Measurements from ENCODE around the gene HNRNPL. TPM values are rescaled to one million over a fixed set of nuclear protein-coding genes. Genes with fewer than 3 reads are reported as not detected.
"Not testable (repeated sequence)": the region's sequence is repeated elsewhere in the genome, so short reads cannot be mapped to it uniquely, and the experiment has no call there.

Gene HNRNPL
- total and polyA plus RNA-seq, 5 donors from 2014 or later: 66.3 to 503 (median 89.9) TPM

GRCh38 chr19:38792250-38793111 lies 57.3 kb downstream of the HNRNPL start:
- Histone ChIP-seq H3K27me3 (ENCODE audit: control insufficient read depth, insufficient read depth, low read length) (no peaks in the 10 kb centered on the region), H3K4me1 (ENCODE audit: control insufficient read depth, insufficient read depth, low read length, poor library complexity, severe bottlenecking) (peaks cover 8% of the 10 kb centered on the region), H3K4me3 (ENCODE audit: low read depth, low read length) (no peak overlapping the region), H3K36me3 (ENCODE audit: control insufficient read depth, insufficient read depth, low read length) (no peaks in the 10 kb centered on the region), H3K27ac (ENCODE audit: insufficient read depth, low read length, poor library complexity, severe bottlenecking) (no peak overlapping the region), H3K9me3 (ENCODE audit: control insufficient read depth in 2 of 2, low read length in 2 of 2) (no peaks in the 10 kb centered on the region)
- H3K9me3 Mint-ChIP-seq: peaks cover 0 to 2% (median 0%) of the 10 kb centered on the region in 7 donors
- DNase-seq (peak; percentile 21 to 55 (median 23)), ATAC-seq (ENCODE audit: low read depth in 2 of 2) (peak in 1 of 2 donors; percentile 21)
- H3K4me3 Mint-ChIP-seq: peak overlapping the region; percentile 61 to 76 (median 66)
- peak overlapping the region in 1 of 3 donors; percentile 77 for H3K27ac Mint-ChIP-seq
- H3K36me3 Mint-ChIP-seq: no peaks in the 10 kb centered on the region
- peaks cover 0 to 5% (median 4%) of the 10 kb centered on the region in 4 donors for H3K4me1 Mint-ChIP-seq
- H3K27me3 Mint-ChIP-seq: no peaks in the 10 kb centered on the region

- H3K4me3 Mint-ChIP-seq; H3K4me1 ChIP-seq (ENCODE audit: control insufficient read depth, insufficient read depth, low read length, poor library complexity, severe bottlenecking); H3K27me3 ChIP-seq (ENCODE audit: control insufficient read depth, insufficient read depth, low read length); H3K9me3 ChIP-seq (ENCODE audit: control insufficient read depth in 2 of 2, low read length in 2 of 2); H3K36me3 ChIP-seq (ENCODE audit: control insufficient read depth, insufficient read depth, low read length); H3K27me3 Mint-ChIP-seq; H3K36me3 Mint-ChIP-seq; H3K27ac Mint-ChIP-seq; H3K9me3 Mint-ChIP-seq; DNase-seq; H3K4me1 Mint-ChIP-seq; H3K27ac ChIP-seq (ENCODE audit: insufficient read depth, low read length, poor library complexity, severe bottlenecking); H3K4me3 ChIP-seq (ENCODE audit: low read depth, low read length): not testable (repeated sequence)
- peak; percentile 89 to 93 for ATAC-seq (ENCODE audit: low read depth in 2 of 2)
Measured at GRCh38 chr19:38791451-38792064, 58.2 kb downstream of the HNRNPL start.

GRCh38 chr19:38790507-38791403 lies 59.0 kb downstream of the HNRNPL start:
- H3K9me3 Mint-ChIP-seq; H3K27me3 Mint-ChIP-seq; H3K4me1 ChIP-seq (ENCODE audit: control insufficient read depth, insufficient read depth, low read length, poor library complexity, severe bottlenecking); H3K36me3 Mint-ChIP-seq; H3K27ac Mint-ChIP-seq; H3K36me3 ChIP-seq (ENCODE audit: control insufficient read depth, insufficient read depth, low read length); ATAC-seq (ENCODE audit: low read depth in 2 of 2); H3K27ac ChIP-seq (ENCODE audit: insufficient read depth, low read length, poor library complexity, severe bottlenecking); H3K4me1 Mint-ChIP-seq; H3K9me3 ChIP-seq (ENCODE audit: control insufficient read depth in 2 of 2, low read length in 2 of 2); H3K27me3 ChIP-seq (ENCODE audit: control insufficient read depth, insufficient read depth, low read length); H3K4me3 ChIP-seq (ENCODE audit: low read depth, low read length); H3K4me3 Mint-ChIP-seq: not testable (repeated sequence)
- peak in 1 of 3 donors; percentile 12 for DNase-seq

GRCh38 chr19:38788478-38789243 lies 61.1 kb downstream of the HNRNPL start, which contains the start of gene LGALS7B:
TSS of gene LGALS7B (plus strand) at chr19:38789200. CDS start at chr19:38789227, 27 bp downstream.
- peaks cover 0 to 5% (median 4%) of the 10 kb centered on the region in 4 donors for H3K4me1 Mint-ChIP-seq
- Histone ChIP-seq H3K4me3 (ENCODE audit: low read depth, low read length) (no peak within 1 kb of the TSS), H3K36me3 (ENCODE audit: control insufficient read depth, insufficient read depth, low read length) (no peaks in the 10 kb centered on the region), H3K27ac (ENCODE audit: insufficient read depth, low read length, poor library complexity, severe bottlenecking) (no peak within 1 kb of the TSS), H3K4me1 (ENCODE audit: control insufficient read depth, insufficient read depth, low read length, poor library complexity, severe bottlenecking) (peaks cover 8% of the 10 kb centered on the region), H3K9me3 (ENCODE audit: control insufficient read depth in 2 of 2, low read length in 2 of 2) (no peaks in the 10 kb centered on the region), H3K27me3 (ENCODE audit: control insufficient read depth, insufficient read depth, low read length) (no peaks in the 10 kb centered on the region)
- peaks cover 4% of the 10 kb centered on the region for H3K27me3 Mint-ChIP-seq
- no peak within 1 kb of the TSS for H3K4me3 Mint-ChIP-seq
- no peaks in the 10 kb centered on the region for H3K36me3 Mint-ChIP-seq
- H3K9me3 Mint-ChIP-seq: no peaks in the 10 kb centered on the region
- no peak for ATAC-seq (ENCODE audit: low read depth in 2 of 2)
- peak within 1 kb of the TSS in 1 of 3 donors; percentile 83 for H3K27ac Mint-ChIP-seq
- DNase-seq: no peak

- DNase-seq (no peak), ATAC-seq (ENCODE audit: low read depth in 2 of 2) (no peak)
- H3K9me3 ChIP-seq (ENCODE audit: control insufficient read depth in 2 of 2, low read length in 2 of 2): no peaks in the 10 kb centered on the region
- peak overlapping the region in 1 of 3 donors; percentile 36 for H3K27ac Mint-ChIP-seq
- no peaks in the 10 kb centered on the region for H3K36me3 Mint-ChIP-seq
- H3K27ac ChIP-seq (ENCODE audit: insufficient read depth, low read length, poor library complexity, severe bottlenecking): no peak overlapping the region
- H3K4me1 ChIP-seq (ENCODE audit: control insufficient read depth, insufficient read depth, low read length, poor library complexity, severe bottlenecking): no peaks in the 10 kb centered on the region
- no peaks in the 10 kb centered on the region for H3K36me3 ChIP-seq (ENCODE audit: control insufficient read depth, insufficient read depth, low read length)
- peaks cover 4% of the 10 kb centered on the region for H3K27me3 Mint-ChIP-seq
- no peak overlapping the region for H3K4me3 ChIP-seq (ENCODE audit: low read depth, low read length)
- no peaks in the 10 kb centered on the region for H3K9me3 Mint-ChIP-seq
- H3K4me3 Mint-ChIP-seq: peak overlapping the region in 1 of 4 donors; percentile 81
- H3K4me1 Mint-ChIP-seq: no peaks in the 10 kb centered on the region
- no peaks in the 10 kb centered on the region for H3K27me3 ChIP-seq (ENCODE audit: control insufficient read depth, insufficient read depth, low read length)
Measured at GRCh38 chr19:38786572-38787265, 63.1 kb downstream of the HNRNPL start.

Data from CD4-positive, CD25-positive, alpha-beta regulatory T cell (primary cell).